RPMI8226 (cell line): ENCODE data around the gene SMIM29.
A peak's percentile ranks its signal among the peaks of the same experiment; 100 is the strongest.
"Not testable (repeated sequence)": the region's sequence is repeated elsewhere in the genome, so short reads cannot be mapped to it uniquely, and the experiment has no call there.

Source experiments
- DNase-seq: peaks from one replicate; pipeline ENCODE4 v3.0.0-alpha.2; 2015

Gene SMIM29

GRCh38 chr6:34248727-34249468 is at the start of gene SMIM29:
Gene SMIM29 (minus strand): TSS chr6:34249006. CDS start chr6:34247791, 1,215 bp downstream.
- DNase-seq: peak; percentile 95

DNA sequence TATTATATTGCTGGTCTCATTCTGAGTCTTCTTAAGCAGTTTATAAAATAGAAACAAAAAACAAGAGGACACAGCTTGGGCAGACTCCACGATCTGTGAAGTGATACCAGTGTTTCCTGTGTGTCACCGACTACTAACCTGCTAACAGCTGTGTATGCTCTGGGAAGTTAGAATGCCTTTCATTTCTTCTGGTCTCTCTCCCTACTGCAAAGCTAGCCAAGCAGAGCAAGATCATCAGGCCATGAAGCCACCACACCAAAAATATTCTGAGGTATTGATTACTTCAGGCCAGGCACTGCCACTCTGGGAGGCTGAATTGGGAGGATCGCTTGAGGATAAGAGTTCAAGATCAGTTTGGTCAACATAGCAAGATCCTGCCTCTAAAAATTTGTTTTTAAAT is 46.9 kb upstream of the SMIM29 start:
- DNase-seq: no peak

- no peak for DNase-seq
Measured at GRCh38 chr6:34292954-34293353, 44.1 kb upstream of the SMIM29 start.

- DNase-seq: no peak
Measured at GRCh38 chr6:34289137-34289536, 40.3 kb upstream of the SMIM29 start.

DNA sequence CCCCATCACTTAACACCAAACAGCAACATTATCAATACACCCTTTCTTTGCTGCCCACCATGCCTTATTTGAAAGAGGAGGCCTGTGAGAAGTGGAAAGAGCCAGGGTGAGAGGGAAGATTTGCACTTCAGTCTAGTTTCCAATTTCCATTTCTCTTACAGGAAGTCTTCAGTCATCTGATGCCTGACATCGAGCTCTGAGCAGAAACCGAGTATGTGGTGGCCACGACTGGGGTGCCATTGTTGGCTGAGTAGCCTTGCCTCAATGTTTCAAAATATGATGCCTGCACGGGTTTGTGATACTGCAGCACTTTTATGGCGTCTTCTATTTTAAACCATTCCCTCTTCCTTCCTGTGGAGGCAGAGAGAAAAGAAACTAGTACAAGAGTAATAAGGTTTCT is 39.8 kb upstream of the SMIM29 start:
- no peak for DNase-seq

DNA sequence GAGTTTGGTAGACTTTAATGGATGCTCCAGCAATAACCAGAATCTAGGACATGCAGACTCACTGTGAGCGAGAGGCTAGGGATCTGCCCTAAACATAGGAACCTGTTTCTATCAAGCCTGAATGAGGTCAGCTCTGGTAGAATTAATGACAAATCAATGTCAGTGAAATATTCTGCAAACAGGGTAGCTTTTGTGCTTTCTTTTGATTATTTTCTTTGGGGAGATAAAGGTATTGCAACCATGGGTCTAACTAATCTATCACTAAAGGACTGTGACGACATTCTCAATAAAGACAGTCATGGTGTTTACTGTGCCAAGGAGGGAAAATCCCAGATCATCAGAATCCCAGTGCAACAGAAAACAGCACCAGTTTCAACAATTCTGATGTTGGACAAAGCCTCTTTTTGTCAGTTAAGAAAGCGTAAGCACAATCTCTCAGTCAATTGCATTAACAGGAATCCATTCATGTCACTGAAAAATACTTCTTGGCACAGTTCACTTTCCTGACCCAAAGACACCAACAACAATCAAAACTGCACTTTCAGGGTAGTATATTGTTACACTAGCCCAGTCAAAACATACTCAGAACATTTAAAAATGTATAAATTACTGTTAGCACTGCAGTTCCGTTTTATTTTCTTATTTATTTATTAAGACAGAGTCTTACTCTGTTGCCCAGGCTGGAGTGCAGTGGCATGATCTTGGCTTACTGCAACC is 36.8 kb upstream of the SMIM29 start:
- no peak for DNase-seq

- DNase-seq: no peak
Measured at GRCh38 chr6:34284563-34285447, 36.0 kb upstream of the SMIM29 start.

DNA sequence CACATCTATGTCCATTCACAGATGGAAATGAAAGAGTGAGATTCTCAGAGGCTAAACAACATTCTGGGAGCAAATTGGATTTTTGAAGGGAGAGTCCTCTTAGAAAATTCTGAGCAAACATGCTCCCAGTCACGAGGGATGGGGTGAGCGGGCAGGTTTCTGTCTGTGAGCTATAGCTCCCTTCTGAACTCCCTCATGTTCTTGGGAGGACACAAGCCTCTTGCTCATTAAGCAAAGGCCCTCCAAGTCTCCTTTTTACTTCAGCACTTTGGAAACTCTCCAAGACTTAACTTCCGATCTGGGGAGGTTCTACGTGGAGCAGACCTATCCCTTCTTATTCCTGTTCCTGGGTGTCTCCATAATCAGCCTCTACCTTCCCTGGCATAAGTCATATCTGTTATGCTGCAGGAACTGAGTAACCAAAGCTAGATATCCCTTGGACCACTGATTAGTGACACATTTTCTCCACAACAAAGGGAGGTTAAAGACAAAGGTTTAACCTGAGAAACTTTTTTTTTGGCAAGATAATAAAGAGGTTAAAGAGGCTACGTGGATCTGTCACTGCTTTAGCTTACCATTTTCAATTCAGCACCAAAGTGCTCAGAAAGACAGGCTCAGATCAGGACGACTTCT is 33.0 kb upstream of the SMIM29 start:
- DNase-seq: no peak

DNA sequence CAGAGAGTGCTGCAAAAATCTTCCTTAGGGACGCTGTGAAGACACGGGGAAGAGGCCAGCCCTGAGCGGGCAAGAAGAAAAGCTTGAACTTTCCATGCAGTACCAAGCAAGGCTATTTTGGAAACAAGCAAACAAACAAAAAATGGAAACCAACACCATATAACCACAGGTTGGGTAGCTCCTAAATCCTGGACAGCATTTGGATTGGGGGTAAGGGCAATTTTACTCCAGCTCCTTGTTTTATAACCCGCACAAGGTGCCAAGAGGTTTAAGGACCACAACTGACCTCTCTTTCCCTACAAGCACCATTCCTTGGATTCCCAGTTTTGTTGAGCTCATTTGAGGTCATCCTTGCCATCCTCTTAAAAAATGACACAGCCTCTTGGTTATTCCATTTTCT is 31.4 kb upstream of the SMIM29 start:
- no peak for DNase-seq

GRCh38 chr6:34278833-34279232 is 30.0 kb upstream of the SMIM29 start:
- DNase-seq: no peak

DNA sequence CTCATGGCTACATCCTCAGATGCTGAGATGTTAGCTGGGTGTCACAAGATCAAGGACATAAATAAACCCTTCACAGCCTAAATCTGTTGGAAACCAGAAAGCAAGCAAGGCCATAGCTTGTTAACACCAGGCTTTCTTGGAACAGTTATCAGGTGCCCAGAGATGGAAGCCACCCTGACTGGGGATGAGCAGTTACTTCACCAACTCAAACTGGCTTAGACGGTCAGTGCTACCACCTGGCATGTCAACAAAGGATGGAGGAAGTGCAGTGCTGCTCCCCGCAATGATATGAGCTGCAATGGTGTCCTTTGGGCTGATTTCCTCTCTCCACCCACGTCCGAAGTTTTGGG is 28.9 kb upstream of the SMIM29 start:
- no peak for DNase-seq

- no peak for DNase-seq
Measured at GRCh38 chr6:34276881-34277762, 28.3 kb upstream of the SMIM29 start.

- DNase-seq: no peak
Measured at GRCh38 chr6:34276191-34276590, 27.4 kb upstream of the SMIM29 start.

DNA sequence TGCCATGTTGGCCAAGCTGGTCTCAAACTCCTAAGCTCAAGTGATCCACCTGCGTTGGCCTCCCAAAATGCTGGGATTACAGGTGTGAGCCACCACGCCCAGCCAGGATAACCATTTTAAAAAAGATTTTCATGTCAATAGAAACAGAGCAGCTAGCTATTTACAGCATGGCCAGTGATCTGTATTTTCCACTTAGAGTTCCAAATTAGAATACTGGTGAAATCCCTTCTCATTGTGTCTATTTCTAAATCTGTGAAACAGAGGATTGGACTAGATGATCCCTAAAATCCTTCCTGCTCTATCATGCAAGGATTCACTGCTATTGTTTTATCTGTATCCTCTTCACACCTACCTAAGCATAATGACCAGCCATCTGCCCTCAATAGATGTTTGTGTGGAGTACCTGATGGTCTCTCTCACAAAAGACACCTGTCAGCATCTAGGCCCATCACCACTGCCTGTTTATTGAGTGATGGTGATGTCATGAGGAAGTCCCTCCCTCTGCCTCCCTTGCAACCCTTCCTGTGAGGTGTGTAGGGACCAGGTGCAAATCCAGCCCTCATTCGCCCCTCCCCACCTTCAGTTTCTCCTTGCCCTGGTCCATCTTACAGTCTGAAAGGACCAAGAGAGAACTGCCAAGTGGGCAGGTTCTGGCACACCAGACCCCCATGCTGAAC is 26.5 kb upstream of the SMIM29 start:
- DNase-seq: peak; percentile 31

GRCh38 chr6:34274129-34274528 is 25.3 kb upstream of the SMIM29 start:
- no peak for DNase-seq

DNA sequence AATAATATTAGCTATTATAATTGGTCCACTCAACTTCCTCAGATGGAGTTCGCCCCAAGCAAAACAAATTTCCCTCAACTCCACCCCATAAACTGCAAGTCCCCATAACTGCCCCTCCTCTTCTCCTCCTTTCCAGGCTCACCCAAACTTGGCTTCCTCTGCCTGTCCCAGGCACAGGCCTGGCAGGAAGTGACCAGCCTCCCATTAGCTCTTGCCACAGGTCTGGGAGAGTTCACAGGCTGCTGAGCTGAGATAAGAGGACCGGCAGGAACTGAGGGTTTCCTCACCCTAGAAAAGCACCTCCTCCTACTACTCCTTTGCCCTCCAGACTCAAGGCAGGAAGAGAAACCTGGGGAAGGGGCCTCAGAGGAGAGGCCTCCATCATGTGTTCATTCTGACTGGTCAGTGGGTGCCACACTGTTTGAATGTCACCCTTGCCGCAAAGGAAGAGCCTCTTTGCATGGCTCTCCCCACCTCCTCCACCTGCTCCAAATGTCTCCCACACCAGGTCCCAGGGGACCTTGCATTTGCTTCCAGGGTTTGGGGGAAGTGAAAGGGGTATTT is 24.5 kb upstream of the SMIM29 start:
- DNase-seq: no peak

DNA sequence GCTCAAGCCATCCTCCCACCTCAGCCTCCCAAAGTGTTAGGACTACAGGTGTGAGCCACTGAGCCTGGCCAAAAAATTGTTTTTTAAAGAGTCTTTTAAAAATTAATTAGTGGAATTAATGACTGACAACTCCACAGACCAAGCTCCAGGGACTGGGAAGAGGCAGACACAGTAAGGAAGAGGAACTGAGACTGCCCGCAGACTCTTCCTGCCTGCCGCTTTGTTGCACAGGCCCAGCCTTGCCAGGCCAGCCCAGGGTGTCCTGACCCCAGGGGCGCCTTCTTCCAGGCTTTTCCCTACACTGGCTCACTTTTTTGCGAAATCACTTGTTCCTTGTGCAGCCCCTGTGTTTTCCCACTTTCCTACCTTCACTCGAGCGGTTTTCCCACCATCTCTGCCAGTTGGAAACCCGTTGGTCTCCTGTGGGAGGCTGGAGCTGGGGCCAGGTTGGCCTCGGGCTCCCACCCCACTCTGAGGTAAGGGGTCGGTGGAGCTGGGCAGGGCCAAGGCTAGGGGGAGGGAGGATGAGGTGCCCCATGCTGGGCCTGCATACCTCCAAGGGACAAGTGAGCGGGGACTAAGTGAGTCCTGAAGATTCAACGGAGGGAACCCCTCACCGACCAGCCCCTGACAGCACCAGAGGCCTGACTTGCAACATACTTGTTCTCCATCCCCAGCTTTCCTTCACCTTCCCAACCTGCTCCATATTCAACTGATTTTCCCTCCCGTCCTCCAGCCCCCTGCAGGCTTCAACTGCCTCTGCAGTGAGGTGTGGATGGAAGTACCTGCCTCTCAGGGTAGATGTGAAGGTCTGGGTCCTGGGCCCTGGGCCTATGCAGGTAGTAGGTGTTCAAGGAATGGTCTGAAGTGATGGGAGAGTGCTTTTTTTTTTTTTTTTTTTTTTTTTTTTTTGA is 23.5 kb upstream of the SMIM29 start:
- peak; percentile 31 for DNase-seq

DNA sequence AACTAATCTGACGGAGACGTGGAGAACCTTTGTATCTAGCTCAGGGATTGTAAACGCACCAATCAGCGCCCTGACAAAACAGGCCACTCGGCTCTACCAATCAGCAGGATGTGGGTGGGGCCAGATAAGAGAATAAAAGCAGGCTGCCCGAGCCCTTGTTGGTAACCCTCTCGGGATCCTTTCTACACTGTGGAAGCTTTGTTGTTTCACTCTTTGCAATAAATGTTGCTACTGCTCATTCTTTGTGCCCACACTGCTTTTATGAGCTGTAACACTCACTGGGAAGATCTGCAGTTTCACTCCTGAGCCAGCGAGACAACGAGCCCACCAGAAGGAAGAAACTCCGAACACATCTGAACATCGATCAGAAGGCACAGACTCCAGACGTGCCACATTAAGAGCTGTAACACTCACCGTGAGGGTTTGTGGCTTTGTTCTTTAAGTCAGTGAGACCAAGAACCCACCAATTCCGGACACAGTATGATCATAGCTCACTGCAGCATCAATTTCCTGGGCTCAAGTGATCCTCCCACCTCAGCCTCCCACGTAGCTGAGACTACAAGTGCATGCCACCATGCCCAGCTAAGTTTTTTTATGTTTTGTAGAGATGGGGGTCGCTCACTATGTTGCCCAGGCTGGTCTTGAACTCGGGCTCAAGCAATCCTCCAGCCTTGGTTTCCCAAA is 21.0 kb upstream of the SMIM29 start:
- not testable (repeated sequence) for DNase-seq

GRCh38 chr6:34269132-34269531 is 20.3 kb upstream of the SMIM29 start:
- not testable (repeated sequence) for DNase-seq
